Mammary epithelial cell (primary cell): ENCODE measurements around the gene GATA3.

Source experiments
- CTCF ChIP-seq, 2 donors: IDR thresholded peaks in 1 of 2; conservative IDR thresholded peaks in 1 of 2; 2 replicates each; pipeline ENCODE4 v1.5.1; 2011 to 2012; ENCODE audit warnings: inconsistent platforms in 2 of 2, low read length in 2 of 2, mild to moderate bottlenecking in 2 of 2, control low read depth in 1 of 2, low read depth in 1 of 2; ENCODE audit not compliant: insufficient read depth in 1 of 2; ENCODE audit errors: extremely low read depth in 1 of 2
- EZH2 ChIP-seq: IDR thresholded peaks from 2 replicates; pipeline ENCODE4 v1.6.1; 2012; ENCODE audit warnings: low read length, inconsistent platforms, borderline replicate concordance

GRCh38 chr10:8053446-8054243 lies 843 bp upstream of the GATA3 start:
- peak; percentile 71 to 97 for TF ChIP-seq CTCF (conservative IDR thresholded peaks at IDR 0.05 in 1 of 2, IDR thresholded peaks at IDR 0.05 in 1 of 2; ENCODE audit: extremely low read depth in 1 of 2, insufficient read depth in 1 of 2, low read depth in 1 of 2, low read length in 2 of 2)
- no peak for TF ChIP-seq EZH2
